HepG2 (cell line): ENCODE data around the gene YIF1A. TPM values are rescaled to one million over a fixed set of nuclear protein-coding genes. Genes with fewer than 3 reads are reported as not detected.

Source experiments
- FOXJ3 ChIP-seq: sonication (generic); formaldehyde crosslinking; IDR thresholded peaks from 2 replicates; pipeline ENCODE4 v1.4.0; 2020; ENCODE audit warnings: missing genetic modification reagents, mild to moderate bottlenecking, borderline replicate concordance
- HES4 ChIP-seq: sonication (generic); formaldehyde crosslinking; IDR thresholded peaks from 2 replicates; pipeline ENCODE4 v1.9.0; 2021; ENCODE audit warnings: mild to moderate bottlenecking, missing genetic modification reagents, borderline replicate concordance
- IKZF4 ChIP-seq: sonication (generic); formaldehyde crosslinking; IDR thresholded peaks from 2 replicates; pipeline ENCODE4 v1.5.1; 2020; ENCODE audit warnings: borderline replicate concordance, mild to moderate bottlenecking, low read depth, missing genetic modification reagents; ENCODE audit errors: not compliant biosample characterization
- MED13 ChIP-seq: sonication (generic); formaldehyde crosslinking; IDR thresholded peaks from 2 replicates; pipeline ENCODE4 v1.5.0; 2020; ENCODE audit warnings: missing genetic modification reagents
- NR3C1 ChIP-seq: sonication (generic); formaldehyde crosslinking; IDR thresholded peaks from 2 replicates; pipeline ENCODE4 v1.4.0; 2020; ENCODE audit warnings: missing genetic modification reagents
- POLR2A ChIP-seq, 2 experiments: IDR thresholded peaks; 2 replicates each; pipeline ENCODE4 v1.6.1; 2011; ENCODE audit warnings: low read depth in 2 of 2, low read length in 2 of 2, mild to moderate bottlenecking in 1 of 2, moderate library complexity in 1 of 2; ENCODE audit not compliant: insufficient read depth in 1 of 2
- SRSF9 ChIP-seq: fragments of 200-400 bp; formaldehyde crosslinking; IDR thresholded peaks from 2 replicates; pipeline ENCODE4 v1.6.1; 2018; ENCODE audit warnings: borderline replicate concordance, mild to moderate bottlenecking, low read depth, low read length; ENCODE audit not compliant: insufficient read depth, poor library complexity, severe bottlenecking
- SSRP1 ChIP-seq: IDR thresholded peaks from 2 replicates; pipeline ENCODE4 v1.6.1; 2016; ENCODE audit warnings: control low read depth
- TBX2 ChIP-seq: sonication (generic); formaldehyde crosslinking; IDR thresholded peaks from 2 replicates; pipeline ENCODE4 v1.5.0; 2020; ENCODE audit warnings: missing genetic modification reagents, mild to moderate bottlenecking, borderline replicate concordance
- TCF7 ChIP-seq: sonication (generic); IDR thresholded peaks from 2 replicates; pipeline ENCODE4 v1.6.1; 2016; ENCODE audit warnings: antibody characterized with exemption, low read depth
- U2AF1 ChIP-seq: fragments of 200-400 bp; formaldehyde crosslinking; optimal IDR thresholded peaks from 2 replicates; pipeline ENCODE3; 2017; ENCODE audit warnings: mild to moderate bottlenecking, low read depth, low read length
- ZMYM4 ChIP-seq: sonication (generic); formaldehyde crosslinking; IDR thresholded peaks from 2 replicates; pipeline ENCODE4 v1.8.1; 2023; ENCODE audit warnings: mild to moderate bottlenecking, missing genetic modification reagents
- ZNF335 ChIP-seq: sonication (generic); formaldehyde crosslinking; IDR thresholded peaks from 2 replicates; pipeline ENCODE4 v1.4.0; 2020; ENCODE audit warnings: missing genetic modification reagents
- ZNF362 ChIP-seq: sonication (generic); formaldehyde crosslinking; IDR thresholded peaks from 2 replicates; pipeline ENCODE4 v1.4.0; 2020; ENCODE audit warnings: missing genetic modification reagents, mild to moderate bottlenecking, borderline replicate concordance
- ZNF550 ChIP-seq: sonication (generic); formaldehyde crosslinking; IDR thresholded peaks from 2 replicates; pipeline ENCODE4 v1.4.0; 2020; ENCODE audit warnings: mild to moderate bottlenecking, missing genetic modification reagents, borderline replicate concordance
- polyA plus RNA-seq, 8 experiments: library from polyadenylated mRNA; depleted of rRNA in 3 of 8; stranded (reverse) in 7 of 8; unstranded in 1 of 8; fragments of >200 nt; fragmentation: Illumina TruSeq in 4 of 8; extraction: Trizol in 4 of 8; gene quantifications; 2 replicates each; pipeline versions ENCODE4 v1.2.1 to v1.2.3, GENCODE V29; 2011 to 2016; ENCODE audit warnings: low read depth in 4 of 8, missing spikeins in 1 of 8, mixed read lengths in 1 of 8; ENCODE audit not compliant: insufficient read depth in 1 of 8
- total RNA-seq, 5 experiments: library from RNA; depleted of rRNA; stranded (reverse); fragments of >200 nt; fragmentation: Illumina TruSeq; extraction: Trizol; gene quantifications; 2 replicates each; pipeline ENCODE4 v1.2.3, GENCODE V29; 2016; ENCODE audit warnings: low read depth in 1 of 5
- TF ChIP-seq, protein P1 (sequence below): sonication (generic); formaldehyde crosslinking; IDR thresholded peaks from 2 replicates; pipeline ENCODE4 v1.4.0; 2020; ENCODE audit warnings: low read depth, mild to moderate bottlenecking, missing genetic modification reagents
- TF ChIP-seq, protein P2 (sequence below): sonication (generic); formaldehyde crosslinking; IDR thresholded peaks from 2 replicates; pipeline ENCODE4 v1.9.0; 2021; ENCODE audit warnings: mild to moderate bottlenecking, missing genetic modification reagents

Gene YIF1A
- total and polyA plus RNA-seq, 2 of the 13 experiments (the other 11 are each of a cell fraction or from before 2014, with no cell fraction given), result 133 to 145 TPM

GRCh38 chr11:66282468-66283455 lies 6.2 kb downstream of the YIF1A start (continued):
- TF ChIP-seq MED13 (CRISPR knock-in tag) (no peak), ZNF362 (CRISPR knock-in tag) (no peak), POLR2A (IDR thresholded peaks at IDR 0.05; ENCODE audit: insufficient read depth in 1 of 2, low read depth in 2 of 2, low read length in 2 of 2) (no peak), TCF7 (no peak), TBX2 (CRISPR knock-in tag) (no peak), ZMYM4 (CRISPR knock-in tag) (no peak), NR3C1 (no peak), U2AF1 (no peak), SRSF9 (no peak), HES4 (CRISPR knock-in tag) (no peak), ZNF550 (CRISPR knock-in tag) (no peak), IKZF4 (CRISPR knock-in tag) (no peak), ZNF335 (CRISPR knock-in tag) (no peak), FOXJ3 (CRISPR knock-in tag) (no peak), SSRP1 (no peak)
- TF ChIP-seq, protein P1, sequence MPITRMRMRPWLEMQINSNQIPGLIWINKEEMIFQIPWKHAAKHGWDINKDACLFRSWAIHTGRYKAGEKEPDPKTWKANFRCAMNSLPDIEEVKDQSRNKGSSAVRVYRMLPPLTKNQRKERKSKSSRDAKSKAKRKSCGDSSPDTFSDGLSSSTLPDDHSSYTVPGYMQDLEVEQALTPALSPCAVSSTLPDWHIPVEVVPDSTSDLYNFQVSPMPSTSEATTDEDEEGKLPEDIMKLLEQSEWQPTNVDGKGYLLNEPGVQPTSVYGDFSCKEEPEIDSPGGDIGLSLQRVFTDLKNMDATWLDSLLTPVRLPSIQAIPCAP (CRISPR knock-in tag), result no peak
- TF ChIP-seq, protein P2, sequence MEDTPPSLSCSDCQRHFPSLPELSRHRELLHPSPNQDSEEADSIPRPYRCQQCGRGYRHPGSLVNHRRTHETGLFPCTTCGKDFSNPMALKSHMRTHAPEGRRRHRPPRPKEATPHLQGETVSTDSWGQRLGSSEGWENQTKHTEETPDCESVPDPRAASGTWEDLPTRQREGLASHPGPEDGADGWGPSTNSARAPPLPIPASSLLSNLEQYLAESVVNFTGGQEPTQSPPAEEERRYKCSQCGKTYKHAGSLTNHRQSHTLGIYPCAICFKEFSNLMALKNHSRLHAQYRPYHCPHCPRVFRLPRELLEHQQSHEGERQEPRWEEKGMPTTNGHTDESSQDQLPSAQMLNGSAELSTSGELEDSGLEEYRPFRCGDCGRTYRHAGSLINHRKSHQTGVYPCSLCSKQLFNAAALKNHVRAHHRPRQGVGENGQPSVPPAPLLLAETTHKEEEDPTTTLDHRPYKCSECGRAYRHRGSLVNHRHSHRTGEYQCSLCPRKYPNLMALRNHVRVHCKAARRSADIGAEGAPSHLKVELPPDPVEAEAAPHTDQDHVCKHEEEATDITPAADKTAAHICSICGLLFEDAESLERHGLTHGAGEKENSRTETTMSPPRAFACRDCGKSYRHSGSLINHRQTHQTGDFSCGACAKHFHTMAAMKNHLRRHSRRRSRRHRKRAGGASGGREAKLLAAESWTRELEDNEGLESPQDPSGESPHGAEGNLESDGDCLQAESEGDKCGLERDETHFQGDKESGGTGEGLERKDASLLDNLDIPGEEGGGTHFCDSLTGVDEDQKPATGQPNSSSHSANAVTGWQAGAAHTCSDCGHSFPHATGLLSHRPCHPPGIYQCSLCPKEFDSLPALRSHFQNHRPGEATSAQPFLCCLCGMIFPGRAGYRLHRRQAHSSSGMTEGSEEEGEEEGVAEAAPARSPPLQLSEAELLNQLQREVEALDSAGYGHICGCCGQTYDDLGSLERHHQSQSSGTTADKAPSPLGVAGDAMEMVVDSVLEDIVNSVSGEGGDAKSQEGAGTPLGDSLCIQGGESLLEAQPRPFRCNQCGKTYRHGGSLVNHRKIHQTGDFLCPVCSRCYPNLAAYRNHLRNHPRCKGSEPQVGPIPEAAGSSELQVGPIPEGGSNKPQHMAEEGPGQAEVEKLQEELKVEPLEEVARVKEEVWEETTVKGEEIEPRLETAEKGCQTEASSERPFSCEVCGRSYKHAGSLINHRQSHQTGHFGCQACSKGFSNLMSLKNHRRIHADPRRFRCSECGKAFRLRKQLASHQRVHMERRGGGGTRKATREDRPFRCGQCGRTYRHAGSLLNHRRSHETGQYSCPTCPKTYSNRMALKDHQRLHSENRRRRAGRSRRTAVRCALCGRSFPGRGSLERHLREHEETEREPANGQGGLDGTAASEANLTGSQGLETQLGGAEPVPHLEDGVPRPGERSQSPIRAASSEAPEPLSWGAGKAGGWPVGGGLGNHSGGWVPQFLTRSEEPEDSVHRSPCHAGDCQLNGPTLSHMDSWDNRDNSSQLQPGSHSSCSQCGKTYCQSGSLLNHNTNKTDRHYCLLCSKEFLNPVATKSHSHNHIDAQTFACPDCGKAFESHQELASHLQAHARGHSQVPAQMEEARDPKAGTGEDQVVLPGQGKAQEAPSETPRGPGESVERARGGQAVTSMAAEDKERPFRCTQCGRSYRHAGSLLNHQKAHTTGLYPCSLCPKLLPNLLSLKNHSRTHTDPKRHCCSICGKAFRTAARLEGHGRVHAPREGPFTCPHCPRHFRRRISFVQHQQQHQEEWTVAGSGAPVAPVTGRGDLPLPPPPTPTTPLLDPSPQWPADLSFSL (CRISPR knock-in tag), result no peak
